Erythroblast (primary cell): ENCODE results near the gene AMN1.

Experiments used
- GATA1 ChIP-seq: IDR thresholded peaks from 2 replicates; pipeline ENCODE4 v1.6.1; 2011; ENCODE audit warnings: low read depth, mild to moderate bottlenecking, control low read depth, low read length, moderate library complexity
- POLR2A ChIP-seq: IDR thresholded peaks from 2 replicates; pipeline ENCODE4 v1.6.1; 2011; ENCODE audit warnings: mild to moderate bottlenecking, low read length

DNA sequence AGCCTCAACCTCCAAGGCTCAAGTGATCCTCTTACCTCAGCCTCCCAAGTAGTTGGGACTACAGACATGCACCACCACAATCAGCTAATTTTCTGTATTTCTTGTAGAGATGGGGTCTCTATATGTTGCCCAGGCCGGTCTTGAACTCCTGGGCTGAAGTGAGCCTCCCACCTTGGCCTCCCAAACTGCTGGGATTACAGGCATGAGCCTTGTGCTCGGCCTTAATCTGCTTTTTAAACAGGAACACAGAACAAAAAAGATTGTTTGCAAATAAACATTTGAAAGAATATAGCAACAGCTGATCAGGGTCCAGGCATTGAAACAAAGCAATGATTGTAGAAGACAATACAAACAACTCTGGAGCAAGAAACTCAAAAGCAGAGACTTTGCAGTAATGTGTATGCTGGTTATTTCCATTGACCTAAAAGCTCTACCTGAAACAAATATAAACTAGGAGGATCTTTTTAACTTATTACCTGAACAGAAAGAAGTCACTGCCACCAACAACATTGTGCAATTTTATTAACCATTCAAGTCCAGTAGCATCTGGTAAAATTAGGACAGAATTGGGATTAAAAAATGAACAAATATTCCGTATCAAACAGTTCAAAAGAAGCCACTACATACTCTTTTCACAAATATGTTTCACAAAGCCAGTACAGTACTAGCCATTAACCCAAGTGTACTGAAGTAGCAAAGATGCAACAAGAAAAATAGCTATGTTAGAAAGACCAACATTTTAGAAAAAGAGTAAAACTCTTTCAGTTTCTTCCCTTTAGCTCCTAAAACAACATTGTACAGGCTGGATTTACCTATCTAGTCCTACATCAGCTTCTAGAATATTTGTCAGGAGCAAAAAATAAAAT, 14.2 kb downstream of the AMN1 start:
- TF ChIP-seq POLR2A = no peak
- no peak for TF ChIP-seq GATA1
